GM18505 (cell line): ENCODE results near the gene NYNRIN.
A peak's percentile ranks its signal among the peaks of the same experiment; 100 is the strongest.

ENCODE experiments used
- ATAC-seq: cut with Tn5 transposase; IDR thresholded peaks from one replicate; pipeline ENCODE4 v1.9.1; 2021; ENCODE audit not compliant: unreplicated experiment
- POLR2A ChIP-seq: IDR thresholded peaks from 4 replicates; pipeline ENCODE4 v1.6.1; 2011; ENCODE audit warnings: borderline replicate concordance; ENCODE audit not compliant: insufficient read depth, insufficient read length; ENCODE audit errors: extremely low read depth

Gene NYNRIN

GRCh38 chr14:24422694-24423601 lies 24.1 kb downstream of the NYNRIN start:
- no peak for TF ChIP-seq POLR2A
- no peak for ATAC-seq

GRCh38 chr14:24425704-24426103 lies 26.9 kb downstream of the NYNRIN start:
- TF ChIP-seq POLR2A: no peak
- no peak for ATAC-seq

- TF ChIP-seq POLR2A: no peak
Observed at GRCh38 chr14:24426150-24426911, 27.5 kb downstream of the NYNRIN start.

GRCh38 chr14:24426912-24427536 lies 28.2 kb downstream of the NYNRIN start:
- TF ChIP-seq POLR2A: no peak
- ATAC-seq: no peak

More at GRCh38 chr14:24426150-24426911, 27.5 kb downstream of the NYNRIN start:
- ATAC-seq: no peak

- no peak for ATAC-seq
- TF ChIP-seq POLR2A: no peak
Observed at GRCh38 chr14:24427537-24428508, 29.0 kb downstream of the NYNRIN start.

GRCh38 chr14:24428628-24429394 lies 30.0 kb downstream of the NYNRIN start:
- ATAC-seq: no peak
- no peak for TF ChIP-seq POLR2A

GRCh38 chr14:24429395-24430142 lies 30.8 kb downstream of the NYNRIN start, which contains the start of the genes CBLN3 and KHNYN:
CBLN3 (minus strand) TSS chr14:24429668; CDS start chr14:24429054, 614 bp downstream.
KHNYN (plus strand) TSS chr14:24429954; CDS start chr14:24430731, 777 bp downstream.
- TF ChIP-seq POLR2A: peak; percentile 98
- ATAC-seq: peak; percentile 86

- TF ChIP-seq POLR2A: no peak
- peak; percentile 52 for ATAC-seq
Observed at GRCh38 chr14:24430143-24430681, 31.4 kb downstream of the NYNRIN start.

- no peak for ATAC-seq
- peak; percentile 22 for TF ChIP-seq POLR2A
Observed at GRCh38 chr14:24430682-24431568, 32.1 kb downstream of the NYNRIN start.
